NCI-H526 treated with DMSO at 0.1 percent for 48 hours (cell line): ENCODE results near the gene NTM.

Experiments
- DNase-seq: peaks from one replicate; lab custom pipeline; 2025; lab: John Stamatoyannopoulos, UW

Gene NTM

GRCh38 chr11:131549770-131550169, 179.4 kb downstream of the NTM start:
- DNase-seq = no peak

- no peak for DNase-seq
Measured at GRCh38 chr11:131560287-131560686, 189.9 kb downstream of the NTM start.

GRCh38 chr11:131561501-131561900, 191.1 kb downstream of the NTM start:
- DNase-seq = no peak

- no peak for DNase-seq
Measured at GRCh38 chr11:131561972-131562371, 191.6 kb downstream of the NTM start.

DNA sequence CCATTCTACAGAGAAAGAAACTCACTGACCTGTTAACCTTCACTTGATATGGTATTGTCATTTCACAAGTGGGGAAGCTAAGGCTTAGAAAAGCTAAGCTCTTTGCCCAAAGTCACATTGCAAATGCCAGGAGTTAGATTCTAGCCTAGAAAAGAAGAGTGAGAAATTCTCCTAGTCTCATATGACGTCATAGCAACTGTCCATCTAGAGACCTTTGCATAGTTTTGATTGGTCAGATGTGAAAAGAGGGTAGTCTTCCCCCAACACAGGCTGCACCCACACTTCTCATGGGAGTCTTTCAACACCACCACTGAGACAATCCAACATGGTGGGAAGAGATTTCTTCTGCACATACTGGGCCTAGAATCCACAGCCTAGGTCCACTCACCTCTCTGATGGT, 197.9 kb downstream of the NTM start:
- no peak for DNase-seq

DNA sequence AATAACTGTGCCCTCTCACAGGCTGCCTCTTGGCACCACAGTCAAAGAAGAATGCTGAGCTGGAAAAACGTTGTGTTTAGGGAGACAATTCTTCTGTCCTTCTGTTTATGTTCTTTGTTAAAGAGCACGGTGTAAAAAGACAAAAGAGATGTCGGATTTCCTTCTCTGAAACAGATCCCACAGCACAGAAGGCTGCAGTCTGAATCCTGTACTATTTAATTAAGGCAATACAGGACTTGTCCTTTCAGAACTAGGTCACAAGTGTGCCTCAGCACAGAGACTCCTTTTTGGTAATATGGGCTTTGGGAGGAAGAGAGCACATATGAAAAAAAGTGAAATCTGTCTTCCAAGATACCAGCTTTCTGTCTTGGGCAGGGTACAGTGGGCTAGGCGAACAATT, 201.2 kb downstream of the NTM start:
- no peak for DNase-seq

DNA sequence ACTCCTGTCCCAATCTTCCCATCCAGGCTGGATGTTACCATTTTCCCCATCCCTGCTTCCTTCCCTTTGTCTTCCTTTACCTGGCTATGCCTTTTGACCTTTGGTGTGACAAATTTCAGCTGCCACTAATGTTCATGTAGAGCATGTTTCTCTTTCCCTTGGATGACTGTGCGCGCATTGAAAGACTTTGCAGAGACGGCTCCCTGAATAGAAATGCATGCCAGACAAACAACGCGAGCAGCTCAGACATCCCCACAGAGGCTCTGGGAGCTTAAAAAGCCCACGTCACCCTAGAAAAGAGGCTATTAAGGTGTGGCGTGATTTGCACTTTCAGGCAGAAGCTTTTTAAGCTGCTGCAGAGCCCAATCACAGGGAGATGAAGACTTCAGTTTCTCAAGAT, 202.0 kb downstream of the NTM start:
- DNase-seq = no peak

GRCh38 chr11:131579932-131580387, 209.5 kb downstream of the NTM start:
- peak; percentile 73 for DNase-seq

GRCh38 chr11:131580476-131580875, 210.1 kb downstream of the NTM start:
- no peak for DNase-seq

DNA sequence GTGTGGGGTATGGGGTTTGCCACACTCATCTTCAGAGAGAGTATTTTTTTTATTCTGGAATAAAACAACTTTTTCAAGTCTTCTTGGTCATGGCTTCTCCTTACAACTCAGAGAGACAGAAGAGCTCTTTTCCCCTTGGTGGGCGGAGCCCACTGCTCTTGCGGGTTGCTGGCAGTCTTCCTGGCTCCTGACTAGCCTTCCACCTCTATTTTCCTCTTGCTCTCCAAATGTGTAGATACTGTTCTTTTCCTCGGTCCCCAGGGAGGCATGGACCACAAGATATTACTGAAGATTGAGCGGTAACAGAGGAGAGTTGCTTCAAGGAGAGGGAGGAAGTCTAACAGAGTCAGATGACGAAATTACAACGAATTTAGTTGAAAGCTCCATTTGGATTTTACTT, 210.6 kb downstream of the NTM start:
- no peak for DNase-seq

DNA sequence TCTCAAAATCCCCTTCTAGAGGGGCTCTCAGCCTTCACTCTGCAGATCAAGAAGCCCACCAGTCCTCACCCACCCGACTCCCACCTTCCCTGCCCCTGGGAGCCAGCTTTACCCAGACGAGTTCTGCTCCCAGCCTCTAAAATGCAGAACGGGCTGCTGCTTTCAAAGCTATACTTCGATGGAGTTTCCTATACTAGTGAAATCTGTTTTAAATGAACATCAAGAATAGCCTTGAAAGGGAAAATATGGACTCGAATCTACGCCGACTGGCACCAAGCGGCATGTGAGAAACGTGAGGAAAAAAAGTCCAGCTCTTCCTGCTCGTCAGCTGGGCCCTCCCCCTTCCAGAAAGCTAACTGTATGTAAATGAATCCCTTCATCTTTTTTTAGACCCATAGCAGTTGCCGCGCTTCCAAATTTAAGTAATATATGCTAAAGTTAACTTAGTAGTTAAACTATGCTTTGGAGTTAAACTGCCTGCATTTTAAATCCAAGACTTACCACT, 211.7 kb downstream of the NTM start:
- DNase-seq = no peak

- DNase-seq = no peak
Measured at GRCh38 chr11:131583421-131583820, 213.0 kb downstream of the NTM start.

GRCh38 chr11:131583938-131584337, 213.5 kb downstream of the NTM start:
- DNase-seq = no peak

GRCh38 chr11:131584785-131585592, 214.6 kb downstream of the NTM start:
- no peak for DNase-seq

GRCh38 chr11:131588057-131588456, 217.6 kb downstream of the NTM start:
- DNase-seq = no peak

DNA sequence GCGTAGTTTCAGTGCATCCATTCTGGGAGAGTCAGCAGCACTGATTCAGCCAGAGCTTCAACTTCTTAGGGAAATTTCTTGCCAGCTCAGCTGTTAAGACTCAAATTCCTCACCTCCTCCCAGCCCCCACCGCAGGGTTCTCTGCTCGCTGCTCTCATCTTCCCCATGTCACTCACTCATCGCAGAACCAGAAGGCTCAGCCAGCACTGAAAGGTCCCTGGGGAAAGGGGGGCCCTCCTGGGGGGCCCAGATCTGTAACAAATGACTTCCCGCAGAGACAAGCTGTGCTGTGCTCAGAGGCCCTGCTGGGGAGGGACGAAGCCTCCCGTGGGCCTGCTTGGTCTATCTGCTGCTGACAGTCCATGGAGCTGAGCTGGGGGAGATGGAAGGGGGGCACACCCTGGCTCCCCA, 220.6 kb downstream of the NTM start:
- no peak for DNase-seq

GRCh38 chr11:131592152-131592551, 221.7 kb downstream of the NTM start:
- no peak for DNase-seq

GRCh38 chr11:131592734-131593133, 222.3 kb downstream of the NTM start:
- no peak for DNase-seq

- DNase-seq = no peak
Measured at GRCh38 chr11:131593301-131593700, 222.9 kb downstream of the NTM start.

GRCh38 chr11:131595797-131596196, 225.4 kb downstream of the NTM start:
- DNase-seq = no peak

GRCh38 chr11:131597890-131598289, 227.5 kb downstream of the NTM start:
- DNase-seq = no peak

DNA sequence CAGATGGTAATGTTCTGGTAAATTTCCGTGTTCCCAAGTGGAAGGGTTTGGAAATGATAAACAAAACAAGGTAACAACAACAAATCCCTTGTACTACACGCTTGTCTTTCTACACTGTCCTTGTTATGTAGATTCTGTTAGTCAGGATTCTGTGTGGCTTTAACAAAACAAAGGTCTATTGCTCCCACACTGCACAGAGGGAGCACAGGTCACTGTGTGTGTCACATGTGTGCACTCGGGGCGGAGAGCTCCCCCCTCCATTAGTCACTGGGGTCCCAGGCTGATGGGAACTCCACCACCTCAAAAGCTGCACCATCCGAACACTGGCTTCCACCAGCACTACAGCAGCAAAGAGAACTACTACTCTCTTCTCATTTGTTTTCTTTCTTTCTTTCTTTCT, 227.9 kb downstream of the NTM start:
- no peak for DNase-seq

GRCh38 chr11:131599285-131599684, 228.9 kb downstream of the NTM start:
- no peak for DNase-seq

- DNase-seq = peak; percentile 55
Measured at GRCh38 chr11:131600628-131601027, 230.2 kb downstream of the NTM start.
